Activated CD4-positive, alpha-beta memory T cell treated with anti-CD3 and anti-CD28 coated beads for 36 hours (primary cell): ENCODE results near the gene MAN1A1. TPM values are rescaled to one million over a fixed set of nuclear protein-coding genes. Genes with fewer than 3 reads are reported as not detected.

Experiments used
- CTCF ChIA-PET: fragments of 350-600 bp; sonication (Branson Sonifier 250); formaldehyde crosslinking; loops from one replicate; lab custom pipeline; 2021; ENCODE audit warnings: antibody characterized with exemption, inconsistent platforms; lab: Charles Lee
- POLR2A ChIA-PET: fragments of 350-600 bp; sonication (Branson Sonifier 250); formaldehyde crosslinking; loops from one replicate; lab custom pipeline; 2021; ENCODE audit warnings: antibody characterized with exemption; lab: Charles Lee
- DNase-seq: peaks from one replicate; pipeline ENCODE4 v3.0.0-alpha.2; 2020
- H3K27ac Mint-ChIP-seq: one replicate; pipeline ENCODE4 v1.8.0; 2021; ENCODE audit warnings: mixed read lengths
- H3K27me3 Mint-ChIP-seq: one replicate; pipeline ENCODE4 v1.8.0; 2021; ENCODE audit warnings: mixed read lengths
- H3K36me3 Mint-ChIP-seq: one replicate; pipeline ENCODE4 v1.8.0; 2021; ENCODE audit warnings: mixed read lengths
- H3K4me1 Mint-ChIP-seq: one replicate; pipeline ENCODE4 v1.8.0; 2021; ENCODE audit warnings: low read depth, mixed read lengths
- H3K4me3 Mint-ChIP-seq: one replicate; pipeline ENCODE4 v1.8.0; 2021; ENCODE audit warnings: mild to moderate bottlenecking, mixed read lengths
- H3K9me3 Mint-ChIP-seq: one replicate; pipeline ENCODE4 v1.8.0; 2021; ENCODE audit warnings: mixed read lengths
- intact Hi-C: fragments of 100-400 bp; cut with micrococcal nuclease; formaldehyde crosslinking; loops from one replicate; pipeline ENCODE4 v1.15.1; 2023
- total RNA-seq, 2 experiments: library from RNA; stranded (reverse); gene quantifications; one replicate each; pipeline ENCODE4 v1.2.3, GENCODE V29; 2021

MAN1A1 gene
- total RNA-seq, 2 experiments from 2014 or later, result 21.8 to 23.9 TPM

DNA sequence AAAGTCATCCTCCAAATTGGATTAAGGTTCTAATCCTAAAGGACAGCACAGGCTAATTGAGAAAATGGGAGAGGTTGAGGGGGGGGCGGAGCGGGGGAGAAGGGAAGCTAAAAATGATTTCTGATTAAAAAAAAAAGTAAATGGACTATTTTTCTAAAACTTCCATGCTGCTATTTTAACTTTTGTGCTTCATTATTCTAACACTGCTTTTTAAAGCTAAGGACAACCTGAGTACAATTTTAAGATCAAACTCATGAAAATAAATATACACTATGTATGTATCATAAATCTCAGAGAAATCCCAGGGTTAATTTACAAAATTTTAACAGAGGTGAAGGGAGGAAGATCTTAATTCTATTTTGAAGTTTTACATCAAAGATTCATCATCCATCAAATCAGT, 4.4 kb downstream of the MAN1A1 start:
- Mint-ChIP-seq H3K4me3 (no peak overlapping the region), H3K27ac (no peak overlapping the region), H3K9me3 (no peaks in the 10 kb centered on the region), H3K36me3 (peaks cover 4% of the 10 kb centered on the region), H3K27me3 (no peaks in the 10 kb centered on the region), H3K4me1 (peaks cover 60% of the 10 kb centered on the region)
- intact Hi-C loops, result loop anchor here (5.0 to 10.0 kb wide), 3 partner anchors 187 to 1990 kb away; partner anchors contain the start of genes NUS1 and TBC1D32
- ChIA-PET POLR2A (interaction anchor here (0.6 kb wide), 2 partner anchors 198 to 302 kb away, joined by 3 read pairs; no protein-coding TSS in a partner anchor), CTCF (interaction anchor here (2.1 kb wide), 1 partner anchor 10 kb away, joined by 7 read pairs; no protein-coding TSS in a partner anchor)
- DNase-seq, result no peak

GRCh38 chr6:119344306-119344705, 5.3 kb downstream of the MAN1A1 start:
- CTCF ChIA-PET, result interaction anchor here (1.0 to 2.1 kb wide), 2 partner anchors 10 to 215 kb away, joined by 4 to 7 read pairs; no protein-coding TSS in a partner anchor
- Mint-ChIP-seq H3K4me1 (peaks cover 63% of the 10 kb centered on the region), H3K4me3 (no peak overlapping the region), H3K9me3 (no peaks in the 10 kb centered on the region), H3K36me3 (peaks cover 3% of the 10 kb centered on the region), H3K27me3 (no peaks in the 10 kb centered on the region), H3K27ac (peak overlapping the region; percentile 20)
- DNase-seq, result no peak
- intact Hi-C loops, result loop anchor here (10.0 kb wide), 1 partner anchor 1990 kb away; the partner anchor contains the start of gene TBC1D32
- POLR2A ChIA-PET, result no interaction called here

GRCh38 chr6:119343573-119344146, 5.9 kb downstream of the MAN1A1 start:
- CTCF ChIA-PET, result interaction anchor here (1.0 to 2.1 kb wide), 2 partner anchors 9 to 214 kb away, joined by 4 to 7 read pairs; no protein-coding TSS in a partner anchor
- H3K4me1 Mint-ChIP-seq, result peaks cover 66% of the 10 kb centered on the region
- POLR2A ChIA-PET, result no interaction called here
- no peak overlapping the region for H3K4me3 Mint-ChIP-seq
- H3K36me3 Mint-ChIP-seq, result peaks cover 3% of the 10 kb centered on the region
- intact Hi-C loops, result loop anchor here (10.0 kb wide), 1 partner anchor 1991 kb away; the partner anchor contains the start of gene TBC1D32
- H3K27ac Mint-ChIP-seq, result no peak overlapping the region
- DNase-seq, result no peak
- no peaks in the 10 kb centered on the region for H3K27me3 Mint-ChIP-seq
- no peaks in the 10 kb centered on the region for H3K9me3 Mint-ChIP-seq

GRCh38 chr6:119343167-119343566, 6.4 kb downstream of the MAN1A1 start:
- H3K36me3 Mint-ChIP-seq, result peaks cover 3% of the 10 kb centered on the region
- intact Hi-C loops, result loop anchor here (10.0 kb wide), 1 partner anchor 1992 kb away; the partner anchor contains the start of gene TBC1D32
- H3K27me3 Mint-ChIP-seq, result no peaks in the 10 kb centered on the region
- ChIA-PET POLR2A (interaction anchor here (0.6 kb wide), 1 partner anchor 144 kb away, joined by 4 read pairs; no protein-coding TSS in a partner anchor), CTCF (interaction anchor here (0.7 to 2.1 kb wide), 2 partner anchors 8 to 19 kb away, joined by 3 to 7 read pairs; no protein-coding TSS in a partner anchor)
- no peak overlapping the region for H3K4me3 Mint-ChIP-seq
- peaks cover 63% of the 10 kb centered on the region for H3K4me1 Mint-ChIP-seq
- H3K9me3 Mint-ChIP-seq, result no peaks in the 10 kb centered on the region
- H3K27ac Mint-ChIP-seq, result no peak overlapping the region
- no peak for DNase-seq

DNA sequence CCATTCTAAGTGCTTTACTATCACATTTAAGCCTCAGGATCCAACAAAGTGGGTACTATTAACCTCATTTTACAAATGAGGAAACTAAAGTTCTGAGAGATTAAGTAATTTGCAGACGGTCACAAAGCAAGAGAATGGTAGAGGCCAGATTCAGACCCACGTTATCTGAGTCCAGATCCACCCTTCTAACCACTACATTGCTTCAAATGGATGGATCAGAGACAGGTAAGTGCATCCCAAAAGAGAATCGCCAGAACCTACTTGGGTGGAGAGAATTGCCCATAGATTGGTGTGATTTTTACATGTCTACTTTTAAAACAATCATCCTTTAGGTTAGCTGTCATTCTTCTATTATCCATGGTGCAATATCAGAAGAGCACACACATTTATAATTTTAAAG, 7.1 kb downstream of the MAN1A1 start:
- DNase-seq, result no peak
- CTCF ChIA-PET, result interaction anchor here (0.7 kb wide), 1 partner anchor 18 kb away, joined by 3 read pairs; no protein-coding TSS in a partner anchor
- POLR2A ChIA-PET, result interaction anchor here (1.4 kb wide), 1 partner anchor 8 kb away, joined by 5 read pairs; no protein-coding TSS in a partner anchor
- H3K9me3 Mint-ChIP-seq, result no peaks in the 10 kb centered on the region
- no peak overlapping the region for H3K4me3 Mint-ChIP-seq
- no peak overlapping the region for H3K27ac Mint-ChIP-seq
- H3K36me3 Mint-ChIP-seq, result peaks cover 3% of the 10 kb centered on the region
- peaks cover 61% of the 10 kb centered on the region for H3K4me1 Mint-ChIP-seq
- intact Hi-C loops, result loop anchor here (10.0 kb wide), 1 partner anchor 1992 kb away; the partner anchor contains the start of gene TBC1D32
- H3K27me3 Mint-ChIP-seq, result no peaks in the 10 kb centered on the region

DNA sequence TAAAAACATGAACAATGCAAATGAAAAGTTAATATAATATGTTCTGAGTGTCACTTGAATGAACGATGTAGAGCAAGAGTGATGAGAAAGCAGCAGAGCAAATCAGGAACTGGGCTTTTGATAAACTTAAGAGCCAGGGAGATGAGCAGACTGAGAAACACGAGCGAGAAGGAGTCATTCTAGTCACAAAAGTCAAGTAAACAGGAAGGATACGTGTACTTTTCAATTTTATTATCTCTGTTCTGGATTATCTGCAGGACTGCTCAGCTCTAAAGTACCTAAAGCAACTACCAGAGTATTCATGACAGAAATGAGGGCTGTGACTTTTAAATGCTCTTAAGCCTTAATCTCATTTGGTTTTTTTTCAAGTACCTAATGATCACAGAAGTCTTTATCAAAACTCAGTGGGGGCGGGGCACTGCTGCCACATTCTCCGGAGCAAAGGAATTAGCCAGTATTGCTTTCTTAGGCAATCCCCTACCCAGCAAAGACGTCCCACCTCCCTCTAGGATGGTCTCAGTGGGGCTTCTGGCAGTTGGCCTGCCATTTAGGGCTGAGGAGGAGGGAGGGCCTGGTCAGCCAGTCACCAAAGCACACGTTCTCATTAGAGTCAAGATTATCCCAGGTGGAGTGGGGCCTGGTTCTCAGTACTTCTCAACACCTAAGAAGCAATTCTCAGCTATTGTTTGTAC, 8.6 kb downstream of the MAN1A1 start:
- H3K4me1 Mint-ChIP-seq, result peaks cover 62% of the 10 kb centered on the region
- POLR2A ChIA-PET, result interaction anchor here (1.4 kb wide), 1 partner anchor 10 kb away, joined by 5 read pairs; no protein-coding TSS in a partner anchor
- CTCF ChIA-PET, result interaction anchor here (0.8 to 1.0 kb wide), 3 partner anchors 9 to 212 kb away, joined by 3 to 4 read pairs (median 3); no protein-coding TSS in a partner anchor
- no peak for DNase-seq
- no peak overlapping the region for H3K4me3 Mint-ChIP-seq
- intact Hi-C loops, result loop anchor here (10.0 kb wide), 1 partner anchor 1994 kb away; the partner anchor contains the start of gene TBC1D32
- H3K36me3 Mint-ChIP-seq, result peaks cover 3% of the 10 kb centered on the region
- H3K9me3 Mint-ChIP-seq, result no peaks in the 10 kb centered on the region
- no peaks in the 10 kb centered on the region for H3K27me3 Mint-ChIP-seq
- H3K27ac Mint-ChIP-seq, result no peak overlapping the region

- ChIA-PET CTCF (no interaction called here), POLR2A (no interaction called here)
- no peaks in the 10 kb centered on the region for H3K27me3 Mint-ChIP-seq
- H3K36me3 Mint-ChIP-seq, result no peaks in the 10 kb centered on the region
- H3K4me3 Mint-ChIP-seq, result no peak overlapping the region
- intact Hi-C loops, result loop anchor here (10.0 kb wide), 1 partner anchor 1995 kb away; the partner anchor contains the start of gene TBC1D32
- DNase-seq, result no peak
- peaks cover 53% of the 10 kb centered on the region for H3K4me1 Mint-ChIP-seq
- H3K9me3 Mint-ChIP-seq, result no peaks in the 10 kb centered on the region
- no peak overlapping the region for H3K27ac Mint-ChIP-seq
These were observed 9.6 kb downstream of the MAN1A1 start for GRCh38 chr6:119339941-119340456.

DNA sequence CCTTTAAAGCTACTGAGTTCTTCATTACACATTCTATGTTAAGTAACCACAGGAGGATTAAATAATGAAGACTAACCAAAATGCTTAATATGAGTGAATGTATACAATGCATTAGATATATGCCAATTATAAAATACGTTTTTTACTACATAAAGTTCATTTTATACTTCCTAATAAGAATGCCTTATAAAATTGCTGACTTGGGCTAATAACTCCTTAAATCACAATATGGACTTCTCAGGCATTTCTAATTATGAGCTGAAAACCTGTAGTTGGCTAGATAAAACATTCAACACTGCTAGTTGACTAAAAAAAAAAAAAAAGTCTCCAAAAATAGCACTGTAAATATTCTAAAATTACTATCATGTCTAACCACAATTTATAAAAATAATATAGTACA, 11.8 kb downstream of the MAN1A1 start:
- CTCF ChIA-PET, result interaction anchor here (1.5 kb wide), 1 partner anchor 208 kb away, joined by 3 read pairs; no protein-coding TSS in a partner anchor

DNA sequence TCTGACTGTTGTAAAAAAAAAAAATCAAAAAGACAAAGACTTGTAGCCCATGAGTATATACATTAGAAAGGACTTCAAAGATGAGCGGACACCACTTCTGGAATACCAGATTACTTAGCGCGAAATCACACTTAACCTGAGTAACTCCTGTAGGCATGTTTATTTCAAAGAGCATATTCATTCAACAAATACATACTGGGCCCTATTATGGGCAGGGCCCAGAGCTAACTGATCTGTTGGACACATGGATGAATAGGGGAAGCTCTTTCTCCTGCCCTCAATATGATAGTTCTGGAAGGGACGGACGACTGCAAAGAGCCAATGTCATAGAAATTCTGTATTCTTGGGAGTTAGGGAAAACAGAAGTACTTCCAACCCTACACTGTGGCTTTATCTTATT, 12.3 kb downstream of the MAN1A1 start:
- intact Hi-C loops, result loop anchor here (1.0 kb wide), 1 partner anchor 10 kb away; no protein-coding TSS in a partner anchor
- H3K9me3 Mint-ChIP-seq, result no peaks in the 10 kb centered on the region
- no peaks in the 10 kb centered on the region for H3K36me3 Mint-ChIP-seq
- no peak for DNase-seq
- ChIA-PET CTCF (interaction anchor here (1.5 kb wide), 1 partner anchor 208 kb away, joined by 3 read pairs; no protein-coding TSS in a partner anchor), POLR2A (interaction anchor here (1.4 kb wide), 1 partner anchor 11 kb away, joined by 5 read pairs; no protein-coding TSS in a partner anchor)
- peaks cover 34% of the 10 kb centered on the region for H3K4me1 Mint-ChIP-seq
- H3K4me3 Mint-ChIP-seq, result no peak overlapping the region
- no peak overlapping the region for H3K27ac Mint-ChIP-seq
- H3K27me3 Mint-ChIP-seq, result no peaks in the 10 kb centered on the region

More for the DNA sequence above, 11.8 kb downstream of the MAN1A1 start:
- no peak overlapping the region for H3K4me3 Mint-ChIP-seq
- H3K9me3 Mint-ChIP-seq, result no peaks in the 10 kb centered on the region
- H3K4me1 Mint-ChIP-seq, result peaks cover 36% of the 10 kb centered on the region
- H3K27me3 Mint-ChIP-seq, result no peaks in the 10 kb centered on the region
- H3K27ac Mint-ChIP-seq, result no peak overlapping the region
- DNase-seq, result no peak
- intact Hi-C loops, result loop anchor here (1.0 kb wide), 1 partner anchor 10 kb away; no protein-coding TSS in a partner anchor
- H3K36me3 Mint-ChIP-seq, result no peaks in the 10 kb centered on the region
- POLR2A ChIA-PET, result no interaction called here

DNA sequence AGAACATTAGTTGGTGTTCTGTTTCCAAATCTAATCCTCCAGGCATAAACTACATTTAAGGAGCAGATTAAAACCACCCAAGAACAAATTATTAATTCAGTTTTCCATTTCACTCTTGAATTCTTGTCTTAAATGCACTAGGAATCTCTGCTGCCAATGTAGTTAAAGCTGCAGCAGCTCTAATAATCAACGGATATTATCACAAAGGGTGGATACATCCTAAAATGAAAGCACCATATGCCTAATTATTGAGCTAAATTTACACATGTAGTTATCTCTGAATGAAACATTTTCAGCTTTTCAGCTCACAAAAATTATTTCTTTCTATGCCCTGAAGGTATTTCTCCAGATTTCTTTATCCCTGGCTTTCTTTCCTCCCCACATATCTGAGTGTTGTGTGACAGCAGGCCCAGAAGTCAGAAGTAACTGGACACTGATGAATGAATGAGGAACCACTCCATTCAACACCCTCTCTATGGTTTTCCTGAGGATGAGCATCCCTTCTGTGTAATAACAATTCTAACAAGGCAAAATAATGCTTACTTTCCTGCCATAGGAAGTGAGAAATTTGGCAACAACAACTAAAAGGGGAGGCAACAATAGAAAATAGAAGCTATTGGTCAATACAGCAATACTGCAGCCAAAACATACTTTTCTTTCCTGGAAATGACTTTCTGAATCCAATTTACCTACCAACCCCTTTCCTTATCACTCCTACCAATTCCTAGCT, 14.9 kb downstream of the MAN1A1 start:
- no peak overlapping the region for H3K4me3 Mint-ChIP-seq
- H3K27ac Mint-ChIP-seq, result no peak overlapping the region
- H3K4me1 Mint-ChIP-seq, result peaks cover 17% of the 10 kb centered on the region
- H3K36me3 Mint-ChIP-seq, result no peaks in the 10 kb centered on the region
- H3K27me3 Mint-ChIP-seq, result no peaks in the 10 kb centered on the region
- CTCF ChIA-PET, result interaction anchor here (1.0 to 1.9 kb wide), 8 partner anchors 9 to 359 kb away, joined by 3 to 7 read pairs (median 4); no protein-coding TSS in a partner anchor
- no peak for DNase-seq
- intact Hi-C loops, result no loop called here
- H3K9me3 Mint-ChIP-seq, result no peaks in the 10 kb centered on the region
- POLR2A ChIA-PET, result no interaction called here
